HG03354 (cell line): Measurements from ENCODE around the gene MGAT5B.
A peak's percentile ranks its signal among the peaks of the same experiment; 100 is the strongest.
"Not testable (repeated sequence)": the region's sequence is repeated elsewhere in the genome, so short reads cannot be mapped to it uniquely, and the experiment has no call there.

Source experiments
- ATAC-seq: cut with Tn5 transposase; IDR thresholded peaks from one replicate; pipeline ENCODE4 v1.9.1; 2021; ENCODE audit warnings: mild to moderate bottlenecking; ENCODE audit not compliant: unreplicated experiment, poor library complexity, severe bottlenecking

Gene MGAT5B

GRCh38 chr17:76966486-76967181, 98.4 kb downstream of the MGAT5B start:
- ATAC-seq, result no peak

GRCh38 chr17:76967762-76968161, 99.6 kb downstream of the MGAT5B start:
- no peak for ATAC-seq

GRCh38 chr17:76968707-76969597, 100.7 kb downstream of the MGAT5B start:
- ATAC-seq, result peak; percentile 66

GRCh38 chr17:76969598-76970172, 101.5 kb downstream of the MGAT5B start:
- ATAC-seq, result no peak

- not testable (repeated sequence) for ATAC-seq
These were observed 102.0 kb downstream of the MGAT5B start for GRCh38 chr17:76970228-76970627.

- no peak for ATAC-seq
These were observed 103.9 kb downstream of the MGAT5B start for GRCh38 chr17:76972046-76972641.

GRCh38 chr17:76973040-76973439, 104.8 kb downstream of the MGAT5B start:
- ATAC-seq, result no peak

GRCh38 chr17:76974721-76975120, 106.5 kb downstream of the MGAT5B start:
- no peak for ATAC-seq

- ATAC-seq, result not testable (repeated sequence)
These were observed 109.8 kb downstream of the MGAT5B start for GRCh38 chr17:76978050-76978449.

- ATAC-seq, result no peak
These were observed 113.5 kb downstream of the MGAT5B start for GRCh38 chr17:76981545-76982295.

- no peak for ATAC-seq
These were observed 114.3 kb downstream of the MGAT5B start for GRCh38 chr17:76982408-76983074.

GRCh38 chr17:76983075-76983775, 115.0 kb downstream of the MGAT5B start:
- no peak for ATAC-seq

- ATAC-seq, result no peak
These were observed 118.2 kb downstream of the MGAT5B start for GRCh38 chr17:76986365-76986764.

GRCh38 chr17:76987486-76988093, 119.4 kb downstream of the MGAT5B start:
- ATAC-seq, result no peak

GRCh38 chr17:76988796-76989195, 120.6 kb downstream of the MGAT5B start:
- ATAC-seq, result no peak

- ATAC-seq, result no peak
These were observed 121.3 kb downstream of the MGAT5B start for GRCh38 chr17:76989519-76989918.

- no peak for ATAC-seq
These were observed 124.7 kb downstream of the MGAT5B start for GRCh38 chr17:76992891-76993290.

GRCh38 chr17:76993651-76994050, 125.4 kb downstream of the MGAT5B start:
- no peak for ATAC-seq
